GM19351 (cell line): Measurements from ENCODE around the gene HMX2.
"Not testable (repeated sequence)": the region's sequence is repeated elsewhere in the genome, so short reads cannot be mapped to it uniquely, and the experiment has no call there.

ENCODE experiments used
- ATAC-seq: cut with Tn5 transposase; IDR thresholded peaks from one replicate; pipeline ENCODE4 v1.9.1; 2021; ENCODE audit warnings: mild to moderate bottlenecking, moderate library complexity; ENCODE audit not compliant: unreplicated experiment

Gene HMX2

GRCh38 chr10:123150986-123151736 is 3.2 kb downstream of the HMX2 start:
- ATAC-seq, result no peak

DNA sequence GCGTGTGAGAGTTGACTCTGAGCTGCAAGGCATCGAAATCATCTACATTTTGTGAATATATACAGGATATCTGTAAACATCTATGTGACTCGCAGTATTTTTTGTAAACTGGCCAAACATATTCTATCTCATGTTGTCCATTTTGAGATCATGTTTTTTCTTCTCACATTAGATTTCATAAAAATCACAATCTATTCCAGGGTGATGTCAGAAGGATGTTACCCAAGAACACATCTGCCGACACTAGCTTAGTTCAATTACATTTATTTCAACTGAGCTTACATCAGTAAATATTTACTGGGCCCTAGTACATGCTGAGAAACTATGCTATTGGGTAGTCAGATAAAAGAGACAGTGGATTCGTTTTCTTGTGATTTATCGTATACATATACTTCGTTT is 3.8 kb downstream of the HMX2 start:
- no peak for ATAC-seq

GRCh38 chr10:123153486-123154091 is 5.7 kb downstream of the HMX2 start:
- ATAC-seq, result no peak

- peak; percentile 83 for ATAC-seq
These were observed 6.3 kb downstream of the HMX2 start, which contains the start of gene BUB3 for GRCh38 chr10:123154092-123154710. Gene BUB3 (plus strand): TSS chr10:123154402. CDS start chr10:123154918, 516 bp downstream.

DNA sequence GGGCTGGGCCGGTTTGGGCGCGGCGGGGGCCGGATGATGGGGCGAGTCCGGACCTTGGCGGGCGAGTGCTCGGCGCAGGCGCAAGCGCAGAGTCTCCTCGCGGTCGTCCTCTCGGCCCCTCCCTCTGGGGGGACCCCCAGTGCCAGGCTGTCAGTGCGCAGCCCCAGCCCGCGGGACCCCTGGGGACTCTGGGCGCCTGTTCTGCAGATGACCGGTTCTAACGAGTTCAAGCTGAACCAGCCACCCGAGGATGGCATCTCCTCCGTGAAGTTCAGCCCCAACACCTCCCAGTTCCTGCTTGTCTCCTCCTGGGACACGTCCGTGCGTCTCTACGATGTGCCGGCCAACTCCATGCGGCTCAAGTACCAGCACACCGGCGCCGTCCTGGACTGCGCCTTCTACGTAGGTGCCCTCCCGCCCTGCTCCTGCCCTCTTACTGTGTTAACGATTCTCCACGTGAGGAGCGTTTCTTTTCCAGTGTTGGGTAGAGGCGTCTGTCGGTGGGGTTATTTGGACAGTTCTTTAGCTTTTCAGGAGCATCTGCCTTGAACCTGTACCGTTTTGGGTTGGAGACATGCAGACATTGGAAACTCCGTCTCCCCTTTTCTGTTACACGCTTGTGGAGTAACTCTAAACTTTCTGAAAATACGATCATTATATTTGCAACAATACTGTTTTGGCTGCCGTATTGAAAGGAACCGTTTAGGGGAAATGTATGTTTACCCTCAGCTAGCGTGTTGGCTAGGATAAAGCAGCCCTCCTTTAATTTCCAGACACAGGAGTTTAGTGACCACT is 7.0 kb downstream of the HMX2 start:
- ATAC-seq, result peak; percentile 40

DNA sequence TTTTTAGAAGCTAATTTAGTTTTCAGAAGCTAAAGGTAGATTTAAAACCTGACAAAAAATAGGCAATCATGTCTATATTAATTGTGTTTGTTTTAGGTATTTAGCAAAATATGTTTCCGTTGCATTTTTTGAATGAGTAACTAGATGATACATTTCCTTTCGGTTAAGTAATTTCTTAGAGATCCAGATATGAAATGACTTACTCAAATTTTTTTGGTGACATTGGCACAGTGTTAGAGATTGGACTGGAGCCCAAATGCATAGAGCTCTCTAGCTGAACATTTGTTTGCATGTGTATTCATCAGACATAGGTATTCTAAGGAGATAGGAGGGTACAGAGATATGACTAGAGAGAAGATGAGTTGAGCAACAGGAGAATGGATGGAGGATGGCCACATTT is 8.1 kb downstream of the HMX2 start:
- no peak for ATAC-seq

GRCh38 chr10:123157210-123157609 is 9.3 kb downstream of the HMX2 start:
- no peak for ATAC-seq

DNA sequence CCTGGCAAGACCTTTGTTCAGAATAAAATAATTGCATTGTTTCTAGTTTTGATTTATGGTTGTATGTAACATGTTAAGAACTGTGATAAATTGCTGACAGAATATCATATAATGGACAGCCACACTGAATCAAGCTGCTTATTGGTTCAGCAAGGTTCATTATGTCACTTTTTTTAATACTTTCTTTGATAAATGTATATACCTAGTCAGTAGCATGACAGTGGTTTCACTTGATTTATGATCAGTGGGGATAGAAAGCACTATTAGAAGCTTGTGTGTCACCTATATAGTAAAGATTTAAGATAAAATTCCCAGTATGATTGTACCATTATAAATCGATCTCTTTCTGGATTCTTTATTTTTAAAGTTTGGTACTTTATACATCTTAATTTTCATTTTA is 10.7 kb downstream of the HMX2 start:
- ATAC-seq, result no peak

DNA sequence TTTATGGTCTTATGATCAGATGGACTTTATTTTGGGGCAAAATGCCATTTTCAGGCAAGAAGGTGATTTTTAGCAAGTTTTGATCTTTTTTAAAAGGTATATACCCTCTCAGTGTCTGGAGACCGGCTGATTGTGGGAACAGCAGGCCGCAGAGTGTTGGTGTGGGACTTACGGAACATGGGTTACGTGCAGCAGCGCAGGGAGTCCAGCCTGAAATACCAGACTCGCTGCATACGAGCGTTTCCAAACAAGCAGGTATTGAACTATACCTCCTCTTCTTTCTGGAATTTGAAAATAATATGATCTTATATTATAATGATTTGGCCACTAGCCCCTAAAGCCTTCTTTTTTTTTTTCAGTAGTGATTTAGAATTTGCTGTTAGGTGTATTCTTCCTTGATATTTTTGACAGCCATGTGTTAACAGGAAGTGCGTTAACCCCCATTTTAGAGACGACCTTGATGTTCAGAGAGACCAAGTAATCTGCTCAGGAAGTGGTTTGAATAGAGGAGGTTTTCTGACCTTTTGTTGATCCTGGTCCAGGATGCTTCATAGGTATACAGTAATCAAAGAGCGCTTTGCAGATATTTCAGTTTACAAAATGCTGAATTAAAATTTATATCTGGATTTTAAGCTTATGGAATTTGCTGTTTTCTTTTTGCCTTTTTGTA is 12.5 kb downstream of the HMX2 start:
- no peak for ATAC-seq

DNA sequence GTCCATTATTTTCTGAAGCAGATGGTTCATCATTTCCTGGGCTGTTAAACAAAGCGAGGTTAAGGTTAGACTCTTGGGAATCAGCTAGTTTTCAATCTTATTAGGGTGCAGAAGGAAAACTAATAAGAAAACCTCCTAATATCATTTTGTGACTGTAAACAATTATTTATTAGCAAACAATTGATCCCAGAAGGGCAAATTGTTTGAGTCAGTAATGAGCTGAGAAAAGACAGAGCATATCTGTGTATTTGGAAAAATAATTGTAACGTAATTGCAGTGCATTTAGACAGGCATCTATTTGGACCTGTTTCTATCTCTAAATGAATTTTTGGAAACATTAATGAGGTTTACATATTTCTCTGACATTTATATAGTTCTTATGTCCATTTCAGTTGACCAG is 16.4 kb downstream of the HMX2 start:
- no peak for ATAC-seq

- ATAC-seq, result no peak
These were observed 17.6 kb downstream of the HMX2 start for GRCh38 chr10:123165445-123166072.

- ATAC-seq, result no peak
These were observed 18.7 kb downstream of the HMX2 start for GRCh38 chr10:123166618-123167017.

DNA sequence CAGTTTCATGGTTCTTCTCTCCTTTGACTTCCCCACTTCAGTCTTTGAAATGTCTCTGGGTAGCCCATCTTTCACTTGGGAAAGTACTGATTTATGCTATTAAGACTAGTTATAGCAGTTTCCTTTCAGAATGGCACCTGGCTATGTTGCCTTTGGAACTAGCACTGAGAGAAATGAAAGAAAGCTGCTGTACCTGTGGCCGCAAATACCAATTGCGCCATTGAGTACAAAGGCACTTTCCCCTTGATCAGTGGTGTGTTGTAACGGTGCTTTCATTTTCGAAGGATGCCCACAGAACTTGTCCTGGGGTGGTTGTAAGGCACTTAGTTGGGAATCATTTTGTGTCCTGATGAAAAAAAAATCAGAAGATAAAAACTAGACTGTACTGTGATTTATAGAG is 23.0 kb downstream of the HMX2 start:
- no peak for ATAC-seq

DNA sequence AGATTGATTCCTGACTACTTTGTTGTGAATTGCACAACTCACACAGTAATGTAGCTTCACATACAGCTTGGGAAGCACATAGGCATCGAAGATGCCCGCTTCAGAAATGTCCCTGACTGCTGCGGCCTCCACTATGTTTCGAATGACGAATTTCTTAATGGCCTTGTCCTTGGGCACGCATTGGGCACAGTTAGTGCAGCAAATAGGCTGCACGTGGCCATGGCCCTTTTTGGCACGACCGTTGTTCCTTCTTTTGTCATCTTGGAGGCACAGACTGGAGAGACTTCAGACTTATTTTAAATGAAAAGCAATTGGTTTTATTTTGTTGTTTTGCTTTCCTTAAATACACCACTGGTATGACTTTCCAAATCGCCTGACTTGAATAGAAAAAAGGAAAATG is 23.7 kb downstream of the HMX2 start:
- ATAC-seq, result not testable (repeated sequence)

DNA sequence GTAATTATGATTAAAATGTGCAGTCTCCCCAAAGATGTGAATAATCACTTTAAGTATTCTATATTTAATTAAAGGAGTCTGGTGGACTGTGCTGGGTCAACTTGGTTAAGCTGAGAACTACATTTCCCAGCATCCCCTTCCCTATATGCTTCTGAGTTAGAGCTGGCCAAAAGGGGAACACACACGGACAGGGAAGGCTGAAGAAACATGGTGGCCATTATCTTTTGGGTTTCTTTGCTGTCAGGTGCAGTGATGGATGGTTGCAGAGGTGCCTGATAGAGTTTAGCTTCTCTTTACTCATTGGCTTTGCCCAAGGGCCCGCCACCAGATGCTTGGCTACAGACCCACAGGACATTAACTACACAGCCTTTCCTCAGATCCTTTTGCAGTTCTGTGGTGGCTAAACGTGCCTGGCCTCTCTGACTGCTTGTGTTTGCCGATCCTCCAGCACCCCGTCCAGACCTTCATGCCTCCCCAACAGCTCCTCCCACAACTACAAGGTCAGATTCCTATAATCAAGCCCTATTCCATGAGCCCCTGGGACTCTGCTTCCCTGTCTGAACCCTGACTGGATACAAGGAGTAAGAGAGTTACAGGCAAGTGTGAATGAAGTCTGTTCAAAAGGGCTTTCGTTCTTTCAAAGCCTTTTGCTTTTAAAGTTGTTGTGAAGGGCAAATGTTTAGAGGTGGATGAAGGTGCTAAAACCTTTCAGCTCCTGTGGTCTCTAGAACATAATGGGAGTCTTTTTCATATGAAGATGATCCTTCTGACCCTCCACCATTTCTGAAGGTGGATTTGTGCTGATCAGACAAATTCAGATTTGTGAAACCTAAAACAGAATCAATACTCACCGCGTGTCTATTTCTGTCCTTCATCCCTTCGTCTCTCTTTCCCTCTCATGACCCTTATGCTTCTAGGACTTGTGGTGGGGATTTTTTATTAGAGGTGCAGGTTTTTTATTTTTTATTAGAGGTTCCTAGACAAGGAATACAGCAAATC is 27.8 kb downstream of the HMX2 start:
- no peak for ATAC-seq

GRCh38 chr10:123178390-123178789 is 30.5 kb downstream of the HMX2 start:
- not testable (repeated sequence) for ATAC-seq

DNA sequence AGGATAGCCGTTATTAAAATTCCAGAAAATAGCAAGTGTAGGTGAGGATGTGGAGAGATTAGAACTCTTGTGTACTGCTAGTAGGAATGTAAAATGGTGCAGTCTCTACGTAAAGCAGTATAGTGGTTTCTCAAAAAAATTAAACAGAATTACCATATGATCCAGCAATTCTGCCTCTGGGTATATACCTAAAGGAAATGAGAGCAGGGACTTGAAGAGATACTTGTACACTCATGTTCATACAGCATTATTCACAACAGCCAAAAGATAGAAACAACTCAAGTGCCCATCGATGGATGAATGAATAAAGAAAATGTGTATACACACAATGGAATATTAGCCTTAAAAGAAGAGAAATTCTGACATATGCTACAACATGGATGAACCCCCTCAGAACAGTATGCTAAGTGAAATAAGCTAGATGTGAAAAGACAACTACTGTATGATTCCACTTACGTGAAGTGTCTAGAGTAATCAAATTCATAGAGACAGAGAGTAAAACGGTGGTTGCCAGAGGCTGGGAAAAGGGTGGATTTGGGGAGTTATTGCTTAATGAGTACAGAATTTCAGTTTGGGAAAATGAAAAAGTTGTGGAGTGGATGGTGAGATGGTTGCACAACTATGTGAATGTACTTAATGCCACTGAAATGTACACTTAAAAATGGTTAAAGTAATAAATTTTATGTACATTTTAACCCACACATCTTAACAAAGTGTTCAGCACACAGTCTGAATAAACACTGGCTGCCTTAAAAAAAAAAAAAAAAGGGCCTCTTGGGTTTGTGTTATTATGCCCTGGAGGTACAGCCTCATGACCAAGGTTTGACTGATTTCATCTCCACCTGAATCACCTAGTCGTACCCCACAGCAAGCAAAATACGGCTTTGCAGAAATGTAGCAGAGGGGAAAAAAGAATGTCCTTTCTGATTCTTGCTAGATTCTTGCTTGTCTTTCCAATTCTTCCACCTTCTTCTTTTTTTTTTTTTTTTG is 32.5 kb downstream of the HMX2 start:
- ATAC-seq, result no peak

GRCh38 chr10:123183724-123184123 is 35.8 kb downstream of the HMX2 start:
- no peak for ATAC-seq
